Glutamatergic neuron (in vitro differentiated cells): ENCODE measurements around the gene TENT5C. TPM values are rescaled to one million over a fixed set of nuclear protein-coding genes. Genes with fewer than 3 reads are reported as not detected.

ENCODE experiments used
- DNase-seq: peaks from one replicate; pipeline ENCODE4 v3.0.0; 2022
- H3K27ac Mint-ChIP-seq: one replicate; pipeline ENCODE4 v1.8.0; 2020; ENCODE audit warnings: mild to moderate bottlenecking, mixed read lengths, inconsistent platforms; ENCODE audit not compliant: unreplicated experiment
- H3K27me3 Mint-ChIP-seq: one replicate; pipeline ENCODE4 v1.8.0; 2020; ENCODE audit warnings: mild to moderate bottlenecking, moderate library complexity, mixed read lengths, inconsistent platforms; ENCODE audit not compliant: unreplicated experiment
- H3K36me3 Mint-ChIP-seq: one replicate; pipeline ENCODE4 v1.8.0; 2020; ENCODE audit warnings: mild to moderate bottlenecking, mixed read lengths, inconsistent platforms; ENCODE audit not compliant: unreplicated experiment
- H3K4me1 Mint-ChIP-seq: one replicate; pipeline ENCODE4 v1.8.0; 2020; ENCODE audit warnings: mild to moderate bottlenecking, low read depth, mixed read lengths, inconsistent platforms; ENCODE audit not compliant: unreplicated experiment
- H3K4me3 Mint-ChIP-seq: one replicate; pipeline ENCODE4 v1.8.0; 2020; ENCODE audit warnings: mild to moderate bottlenecking, mixed read lengths, inconsistent platforms; ENCODE audit not compliant: unreplicated experiment
- H3K9me3 Mint-ChIP-seq: one replicate; pipeline ENCODE4 v1.8.0; 2020; ENCODE audit warnings: mild to moderate bottlenecking, moderate library complexity, mixed read lengths, inconsistent platforms; ENCODE audit not compliant: unreplicated experiment
- total RNA-seq: library from RNA; stranded (reverse); fragmentation: NEBNext Ultra II Directional; extraction: Animal tissue kit (Norgen Biotek cat#: 25700); gene quantifications from one replicate; pipeline ENCODE4 v1.2.1, GENCODE V29; 2021; ENCODE audit not compliant: unreplicated experiment
- TF ChIP-seq, protein P1 (sequence below): fragments of 200-600 bp; sonication (generic); IDR thresholded peaks from one replicate; pipeline ENCODE4 v1.5.0; 2021; ENCODE audit not compliant: partially characterized antibody, unreplicated experiment

TENT5C gene
- total RNA-seq, 1 donor from 2014 or later, result 0.27 TPM

DNA sequence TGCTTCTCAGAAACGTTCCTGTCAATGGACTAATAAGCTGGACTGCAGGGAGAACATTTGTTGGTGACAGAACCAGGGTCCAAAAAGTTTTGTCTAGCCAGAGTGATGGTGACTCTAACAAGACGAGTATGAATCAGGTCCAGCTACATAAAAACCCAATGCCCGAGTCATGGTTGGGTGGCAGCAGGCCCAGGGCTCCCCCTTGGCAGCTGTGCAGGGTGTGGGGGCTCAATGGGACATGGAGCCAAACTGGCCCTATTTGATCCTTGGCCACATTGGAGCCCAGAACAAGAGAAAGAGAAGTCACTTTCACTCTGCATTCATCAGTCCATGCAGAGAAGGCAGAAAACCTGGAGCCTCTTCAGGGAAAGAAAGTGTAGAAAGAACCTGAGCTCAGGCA lies 37.9 kb upstream of the TENT5C start:
- Mint-ChIP-seq H3K9me3 (peaks cover 6% of the 10 kb centered on the region), H3K4me3 (no peak overlapping the region), H3K27ac (no peak overlapping the region), H3K36me3 (no peaks in the 10 kb centered on the region), H3K27me3 (peaks cover 4% of the 10 kb centered on the region), H3K4me1 (peaks cover 20% of the 10 kb centered on the region)
- TF ChIP-seq, protein P1, sequence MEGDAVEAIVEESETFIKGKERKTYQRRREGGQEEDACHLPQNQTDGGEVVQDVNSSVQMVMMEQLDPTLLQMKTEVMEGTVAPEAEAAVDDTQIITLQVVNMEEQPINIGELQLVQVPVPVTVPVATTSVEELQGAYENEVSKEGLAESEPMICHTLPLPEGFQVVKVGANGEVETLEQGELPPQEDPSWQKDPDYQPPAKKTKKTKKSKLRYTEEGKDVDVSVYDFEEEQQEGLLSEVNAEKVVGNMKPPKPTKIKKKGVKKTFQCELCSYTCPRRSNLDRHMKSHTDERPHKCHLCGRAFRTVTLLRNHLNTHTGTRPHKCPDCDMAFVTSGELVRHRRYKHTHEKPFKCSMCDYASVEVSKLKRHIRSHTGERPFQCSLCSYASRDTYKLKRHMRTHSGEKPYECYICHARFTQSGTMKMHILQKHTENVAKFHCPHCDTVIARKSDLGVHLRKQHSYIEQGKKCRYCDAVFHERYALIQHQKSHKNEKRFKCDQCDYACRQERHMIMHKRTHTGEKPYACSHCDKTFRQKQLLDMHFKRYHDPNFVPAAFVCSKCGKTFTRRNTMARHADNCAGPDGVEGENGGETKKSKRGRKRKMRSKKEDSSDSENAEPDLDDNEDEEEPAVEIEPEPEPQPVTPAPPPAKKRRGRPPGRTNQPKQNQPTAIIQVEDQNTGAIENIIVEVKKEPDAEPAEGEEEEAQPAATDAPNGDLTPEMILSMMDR, result no peak
- no peak for DNase-seq

DNA sequence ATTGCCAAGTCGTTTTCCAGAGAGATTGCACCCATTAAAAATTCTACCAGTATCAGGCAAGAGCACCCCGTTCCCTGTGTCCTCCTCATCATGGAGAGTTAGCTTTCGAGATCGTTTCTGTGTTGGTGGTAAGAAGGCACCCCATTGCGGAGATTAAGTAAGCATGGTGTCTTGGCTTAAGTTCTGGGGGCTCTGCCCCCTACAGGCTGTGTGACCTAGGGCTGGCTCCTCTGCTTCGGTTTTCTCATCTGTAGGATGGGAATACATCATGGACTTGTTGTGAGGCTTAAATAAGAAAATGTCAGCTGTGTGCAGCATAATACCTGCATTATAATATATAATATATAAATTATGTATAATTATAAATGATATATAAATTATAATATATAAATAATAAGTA lies 36.8 kb upstream of the TENT5C start:
- Mint-ChIP-seq H3K4me1 (peaks cover 18% of the 10 kb centered on the region), H3K27me3 (peaks cover 4% of the 10 kb centered on the region), H3K36me3 (no peaks in the 10 kb centered on the region), H3K9me3 (peaks cover 3% of the 10 kb centered on the region), H3K4me3 (no peak overlapping the region), H3K27ac (no peak overlapping the region)
- no peak for DNase-seq
- TF ChIP-seq, protein P1, result no peak

DNA sequence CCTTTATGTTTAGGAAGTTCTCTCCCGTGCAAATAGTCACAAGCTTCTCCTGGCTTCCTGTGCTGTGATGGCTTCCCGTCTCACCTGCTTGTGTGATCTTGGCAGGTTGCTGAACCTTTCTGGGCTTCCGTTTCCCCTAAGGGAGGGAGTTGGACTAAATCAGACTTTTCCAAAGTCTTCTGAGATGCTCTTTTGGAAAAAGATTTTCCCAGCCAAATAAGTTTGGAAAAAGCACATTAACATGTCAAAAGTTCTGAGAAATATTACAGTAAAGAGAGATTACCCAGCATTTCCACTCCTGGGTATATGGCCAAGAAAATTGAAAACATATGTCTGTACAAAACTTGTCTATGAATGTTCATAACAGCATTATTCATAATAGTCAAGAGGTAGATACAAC lies 36.0 kb upstream of the TENT5C start:
- Mint-ChIP-seq H3K9me3 (peaks cover 1% of the 10 kb centered on the region), H3K27ac (no peak overlapping the region), H3K4me1 (peaks cover 17% of the 10 kb centered on the region), H3K27me3 (peaks cover 7% of the 10 kb centered on the region), H3K36me3 (no peaks in the 10 kb centered on the region), H3K4me3 (no peak overlapping the region)
- TF ChIP-seq, protein P1, result no peak
- DNase-seq, result no peak

DNA sequence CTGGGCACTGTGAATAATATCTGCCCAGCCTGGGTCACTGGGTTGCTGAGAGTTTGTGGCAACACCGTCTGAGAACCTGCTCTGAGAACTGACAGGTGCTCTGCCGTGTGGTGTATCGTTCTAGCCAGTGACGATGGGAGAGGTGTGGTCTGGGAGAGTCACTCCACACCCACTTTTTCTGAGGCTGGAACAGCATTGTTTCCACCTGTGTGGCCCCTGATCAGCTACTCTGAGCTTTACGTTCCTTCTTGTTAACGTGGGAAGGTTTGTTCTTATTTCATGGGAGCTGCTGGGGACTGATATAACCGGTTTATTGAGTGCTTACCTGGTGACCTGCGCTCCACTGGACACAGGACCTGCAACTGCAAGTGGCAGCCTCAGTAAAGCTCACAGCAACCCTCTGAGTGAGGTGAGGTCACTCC lies 34.8 kb upstream of the TENT5C start:
- no peak overlapping the region for H3K4me3 Mint-ChIP-seq
- TF ChIP-seq, protein P1, result no peak
- no peaks in the 10 kb centered on the region for H3K36me3 Mint-ChIP-seq
- H3K27ac Mint-ChIP-seq, result no peak overlapping the region
- DNase-seq, result no peak
- peaks cover 1% of the 10 kb centered on the region for H3K9me3 Mint-ChIP-seq
- H3K27me3 Mint-ChIP-seq, result peaks cover 7% of the 10 kb centered on the region
- peaks cover 14% of the 10 kb centered on the region for H3K4me1 Mint-ChIP-seq

DNA sequence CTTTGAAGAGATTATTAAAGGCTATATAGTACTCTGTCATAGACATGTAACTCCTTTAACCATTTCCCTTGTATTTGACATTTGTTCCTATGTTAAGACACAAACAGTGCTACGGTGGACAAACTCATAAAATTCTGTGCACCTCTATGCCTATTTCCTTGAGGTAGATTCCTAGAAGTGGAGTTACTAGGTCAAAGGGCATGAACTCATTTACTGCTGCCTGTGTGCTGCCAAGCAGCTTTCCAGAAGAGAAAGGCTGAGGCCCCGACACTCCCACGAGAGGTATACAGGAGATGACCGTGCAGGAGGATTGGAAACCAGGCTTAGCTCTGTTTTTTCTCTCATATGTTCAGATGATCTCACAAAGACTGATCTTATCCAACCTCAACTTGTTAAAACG lies 34.4 kb upstream of the TENT5C start:
- no peak overlapping the region for H3K4me3 Mint-ChIP-seq
- no peaks in the 10 kb centered on the region for H3K36me3 Mint-ChIP-seq
- peaks cover 1% of the 10 kb centered on the region for H3K9me3 Mint-ChIP-seq
- TF ChIP-seq, protein P1, result no peak
- H3K27me3 Mint-ChIP-seq, result peaks cover 7% of the 10 kb centered on the region
- H3K4me1 Mint-ChIP-seq, result peaks cover 12% of the 10 kb centered on the region
- H3K27ac Mint-ChIP-seq, result no peak overlapping the region
- no peak for DNase-seq
